Measurements from ENCODE around the gene MEI1. TPM values are rescaled to one million over a fixed set of nuclear protein-coding genes. Genes with fewer than 3 reads are reported as not detected.
A peak's percentile ranks its signal among the peaks of the same experiment; 100 is the strongest.

The MEI1 gene
- total and polyA plus RNA-seq, 12 donors: 0.36 to 3.7 (median 1.3) TPM; not detected in 1

- TF ChIP-seq CTCF (IDR thresholded peaks at IDR 0.05): no peak
- TF ChIP-seq POLR2A (IDR thresholded peaks at IDR 0.05): no peak
- whole genome bisulfite sequencing, 4 donors: 29 to 44% (median 37%) methylated on average over 2 of the region's 2 CpGs
- Histone ChIP-seq H3K4me3 (peak overlapping the region in 1 of 4 donors; percentile 93), H3K4me1 (replicated peaks in 1 of 2) (peaks cover 19 to 33% of the 10 kb centered on the region in 2 donors), H3K9me3 (replicated peaks in 1 of 3) (no peaks in the 10 kb centered on the region), H3K36me3 (replicated peaks in 1 of 2) (no peaks in the 10 kb centered on the region), H3K27ac (peak overlapping the region in 3 of 5 donors; percentile 86 to 93 (median 91)), H3K27me3 (no peaks in the 10 kb centered on the region)
- intact Hi-C loops (cut with DNase I): no loop called here
- no peak for DNase-seq
Observed at GRCh38 chr22:41801886-41802285, 102.6 kb downstream of the MEI1 start.

DNA sequence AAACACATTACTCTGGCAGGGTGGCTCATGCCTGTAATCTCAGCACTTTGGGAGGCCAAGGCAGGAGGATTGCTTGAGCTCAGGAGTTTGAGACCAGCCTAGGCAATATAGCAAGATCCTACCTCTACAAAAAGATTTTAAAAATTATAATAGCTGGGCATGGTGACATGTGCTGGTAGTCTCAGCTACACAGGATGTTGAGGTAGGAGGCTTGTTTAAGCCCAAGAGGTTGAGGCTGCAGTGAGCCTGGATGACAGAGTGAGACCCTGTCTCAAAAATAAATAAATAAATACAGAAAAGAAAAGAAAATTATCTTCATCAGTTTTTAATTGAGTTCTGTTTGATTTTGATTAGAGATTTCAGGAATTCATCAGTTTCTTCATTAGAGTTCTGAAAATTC lies 106.3 kb downstream of the MEI1 start:
- Histone ChIP-seq H3K27ac (no peak overlapping the region), H3K9me3 (replicated peaks in 1 of 3) (no peaks in the 10 kb centered on the region), H3K4me1 (replicated peaks in 1 of 2) (peaks cover 11 to 25% of the 10 kb centered on the region in 2 donors), H3K27me3 (no peaks in the 10 kb centered on the region), H3K36me3 (replicated peaks in 1 of 2) (peaks cover 0 to 7% of the 10 kb centered on the region in 2 donors), H3K4me3 (no peak overlapping the region)
- DNase-seq: no peak
- intact Hi-C loops (cut with DNase I): no loop called here
- TF ChIP-seq CTCF (IDR thresholded peaks at IDR 0.05) (no peak), POLR2A (IDR thresholded peaks at IDR 0.05) (no peak)

GRCh38 chr22:41808400-41808799 lies 109.1 kb downstream of the MEI1 start:
- intact Hi-C loops (cut with DNase I): no loop called here
- DNase-seq: no peak
- H3K9me3 ChIP-seq (replicated peaks in 1 of 3): no peaks in the 10 kb centered on the region
- H3K27ac ChIP-seq: peak overlapping the region in 1 of 5 donors; percentile 13
- TF ChIP-seq POLR2A (IDR thresholded peaks at IDR 0.05) (no peak), CTCF (IDR thresholded peaks at IDR 0.05) (no peak)
- H3K4me1 ChIP-seq (replicated peaks in 1 of 2): peaks cover 11% of the 10 kb centered on the region in 2 donors
- H3K36me3 ChIP-seq (replicated peaks in 1 of 2): peaks cover 0 to 7% of the 10 kb centered on the region in 2 donors
- H3K27me3 ChIP-seq: no peaks in the 10 kb centered on the region
- H3K4me3 ChIP-seq: no peak overlapping the region
- 66 to 80% (median 73%) methylated on average over 6 of the region's 6 CpGs for whole genome bisulfite sequencing, 4 donors

- Histone ChIP-seq H3K36me3 (replicated peaks in 1 of 2) (peaks cover 0 to 13% of the 10 kb centered on the region in 2 donors), H3K27me3 (no peaks in the 10 kb centered on the region), H3K4me3 (no peak overlapping the region), H3K9me3 (replicated peaks in 1 of 3) (no peaks in the 10 kb centered on the region), H3K27ac (no peak overlapping the region), H3K4me1 (replicated peaks in 1 of 2) (peaks cover 8 to 17% of the 10 kb centered on the region in 2 donors)
- TF ChIP-seq POLR2A (IDR thresholded peaks at IDR 0.05) (no peak), CTCF (IDR thresholded peaks at IDR 0.05) (no peak)
- intact Hi-C loops (cut with DNase I): no loop called here
- no peak for DNase-seq
- 90 to 98% (median 95%) methylated on average over 9 to 12 of the region's 12 CpGs for WGBS, 4 donors
Observed at GRCh38 chr22:41810022-41810421, 110.7 kb downstream of the MEI1 start.
